Tongue (tissue), 2 donors: ENCODE measurements around the gene ITM2B. TPM values are rescaled to one million over a fixed set of nuclear protein-coding genes. Genes with fewer than 3 reads are reported as not detected.
"Not testable (repeated sequence)": the region's sequence is repeated elsewhere in the genome, so short reads cannot be mapped to it uniquely, and the experiment has no call there.

ENCODE experiments used
- DNase-seq: peaks from one replicate; pipeline ENCODE4 v3.0.0-alpha.2; 2015
- total RNA-seq: library from RNA; depleted of rRNA; stranded (reverse); fragments of >200 nt; gene quantifications from one replicate; pipeline ENCODE4 v1.2.3, GENCODE V29; 2014

ITM2B gene
- total RNA-seq, 1 donor from 2014 or later: 332 TPM

- no peak for DNase-seq
Measured at GRCh38 chr13:48230541-48230940, 2.5 kb upstream of the ITM2B start.

GRCh38 chr13:48231080-48231479 is 1.9 kb upstream of the ITM2B start:
- DNase-seq: no peak

- DNase-seq: no peak
Measured at GRCh38 chr13:48231933-48232332, 1.1 kb upstream of the ITM2B start.

- no peak for DNase-seq
Measured at GRCh38 chr13:48232420-48233045, 473 bp upstream of the ITM2B start.

GRCh38 chr13:48233889-48234488 is 983 bp downstream of the ITM2B start:
- no peak for DNase-seq

- peak; percentile 66 for DNase-seq
Measured at GRCh38 chr13:48234566-48235340, 1.7 kb downstream of the ITM2B start.

GRCh38 chr13:48235341-48236135 is 2.5 kb downstream of the ITM2B start:
- DNase-seq: peak; percentile 64

- DNase-seq: peak; percentile 14
Measured at GRCh38 chr13:48236528-48237353, 3.7 kb downstream of the ITM2B start.

- DNase-seq: not testable (repeated sequence)
Measured at GRCh38 chr13:48239369-48239768, 6.4 kb downstream of the ITM2B start.

GRCh38 chr13:48241651-48242050 is 8.6 kb downstream of the ITM2B start:
- no peak for DNase-seq

GRCh38 chr13:48242677-48243076 is 9.7 kb downstream of the ITM2B start:
- DNase-seq: no peak

GRCh38 chr13:48244159-48244558 is 11.2 kb downstream of the ITM2B start:
- DNase-seq: no peak

- DNase-seq: no peak
Measured at GRCh38 chr13:48246102-48246501, 13.1 kb downstream of the ITM2B start.

GRCh38 chr13:48249018-48249417 is 16.0 kb downstream of the ITM2B start:
- no peak for DNase-seq

GRCh38 chr13:48251611-48252081 is 18.6 kb downstream of the ITM2B start:
- DNase-seq: peak; percentile 91

GRCh38 chr13:48252176-48252575 is 19.2 kb downstream of the ITM2B start:
- DNase-seq: peak; percentile 25

- DNase-seq: no peak
Measured at GRCh38 chr13:48253849-48254248, 20.8 kb downstream of the ITM2B start.

GRCh38 chr13:48255090-48255489 is 22.1 kb downstream of the ITM2B start:
- DNase-seq: no peak

- no peak for DNase-seq
Measured at GRCh38 chr13:48255954-48256353, 22.9 kb downstream of the ITM2B start.

- no peak for DNase-seq
Measured at GRCh38 chr13:48258002-48258401, 25.0 kb downstream of the ITM2B start.

- DNase-seq: no peak
Measured at GRCh38 chr13:48258430-48258829, 25.4 kb downstream of the ITM2B start.

GRCh38 chr13:48260970-48261369 is 28.0 kb downstream of the ITM2B start:
- DNase-seq: no peak
